ENCODE results near the gene DNAL4.
A peak's percentile ranks its signal among the peaks of the same experiment; 100 is the strongest.

DNAL4 gene

DNA sequence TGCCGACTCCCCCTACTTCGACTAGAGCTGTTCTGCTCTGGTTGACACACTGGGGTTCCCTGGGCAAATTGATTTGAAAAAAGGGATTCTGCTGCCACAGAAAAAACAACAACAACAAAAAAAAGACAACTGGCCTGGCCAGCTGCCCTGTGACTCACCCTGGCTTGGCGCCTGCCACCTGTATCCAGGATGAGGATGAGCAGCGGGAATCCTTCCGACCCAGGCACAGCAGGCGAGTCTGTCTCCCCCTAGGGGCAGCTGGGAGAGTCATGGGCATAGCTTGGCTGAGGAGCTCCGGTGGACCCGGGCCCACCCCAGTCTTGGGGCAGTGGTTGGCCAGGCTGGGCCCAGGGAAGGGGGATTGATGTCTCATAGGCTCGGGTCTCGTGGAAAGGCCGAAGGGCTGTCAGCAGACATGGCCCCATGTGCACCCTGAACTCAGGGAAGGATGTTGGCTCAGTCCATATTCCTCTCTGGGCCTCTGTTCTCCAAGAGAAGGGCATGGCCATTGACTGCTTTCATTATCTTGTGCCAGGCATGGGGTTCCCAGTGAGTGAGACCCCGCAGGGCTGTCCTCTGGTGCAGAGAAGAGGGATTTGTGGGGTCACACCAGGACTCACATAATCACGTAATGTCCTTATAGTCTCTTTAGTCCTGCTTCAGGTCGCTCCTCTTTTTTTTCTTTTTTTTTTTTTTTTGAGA lies 27.7 kb downstream of the DNAL4 start:
- Mint-ChIP-seq H3K4me3 (no peak overlapping the region), H3K27ac (no peak overlapping the region), H3K27me3 (no peaks in the 10 kb centered on the region), H3K9me3 (no peaks in the 10 kb centered on the region), H3K36me3 (ENCODE audit: low read depth) (no peaks in the 10 kb centered on the region), H3K4me1 (ENCODE audit: low read depth) (peaks cover 6% of the 10 kb centered on the region)
- DNase-seq: peak; percentile 53

DNA sequence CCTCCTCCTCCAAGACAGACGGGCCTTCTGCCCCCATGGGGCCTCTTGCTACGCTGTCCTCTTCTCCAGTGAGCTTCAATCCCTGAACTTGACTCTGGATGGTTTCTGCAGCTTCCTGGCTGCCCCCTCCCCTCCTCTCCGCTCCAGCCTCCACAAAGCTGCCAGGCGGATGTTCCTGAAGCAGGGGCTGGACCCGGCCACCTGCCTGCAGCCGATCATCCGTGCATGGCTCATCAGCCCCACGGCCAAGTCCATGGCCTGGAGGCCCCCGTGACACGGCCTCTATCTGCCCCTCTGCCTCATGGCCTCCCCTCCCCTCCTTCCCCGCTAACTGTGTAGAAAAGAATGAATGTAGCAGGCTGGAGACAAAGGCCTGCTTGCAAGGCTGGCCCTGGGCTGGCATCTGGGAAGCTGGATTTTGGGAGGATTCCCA lies 31.4 kb downstream of the DNAL4 start:
- H3K27ac Mint-ChIP-seq: no peak overlapping the region
- H3K27me3 Mint-ChIP-seq: no peaks in the 10 kb centered on the region
- H3K4me1 Mint-ChIP-seq (ENCODE audit: low read depth): peaks cover 20% of the 10 kb centered on the region
- H3K36me3 Mint-ChIP-seq (ENCODE audit: low read depth): no peaks in the 10 kb centered on the region
- H3K9me3 Mint-ChIP-seq: no peaks in the 10 kb centered on the region
- H3K4me3 Mint-ChIP-seq: no peak overlapping the region
- DNase-seq: no peak

DNA sequence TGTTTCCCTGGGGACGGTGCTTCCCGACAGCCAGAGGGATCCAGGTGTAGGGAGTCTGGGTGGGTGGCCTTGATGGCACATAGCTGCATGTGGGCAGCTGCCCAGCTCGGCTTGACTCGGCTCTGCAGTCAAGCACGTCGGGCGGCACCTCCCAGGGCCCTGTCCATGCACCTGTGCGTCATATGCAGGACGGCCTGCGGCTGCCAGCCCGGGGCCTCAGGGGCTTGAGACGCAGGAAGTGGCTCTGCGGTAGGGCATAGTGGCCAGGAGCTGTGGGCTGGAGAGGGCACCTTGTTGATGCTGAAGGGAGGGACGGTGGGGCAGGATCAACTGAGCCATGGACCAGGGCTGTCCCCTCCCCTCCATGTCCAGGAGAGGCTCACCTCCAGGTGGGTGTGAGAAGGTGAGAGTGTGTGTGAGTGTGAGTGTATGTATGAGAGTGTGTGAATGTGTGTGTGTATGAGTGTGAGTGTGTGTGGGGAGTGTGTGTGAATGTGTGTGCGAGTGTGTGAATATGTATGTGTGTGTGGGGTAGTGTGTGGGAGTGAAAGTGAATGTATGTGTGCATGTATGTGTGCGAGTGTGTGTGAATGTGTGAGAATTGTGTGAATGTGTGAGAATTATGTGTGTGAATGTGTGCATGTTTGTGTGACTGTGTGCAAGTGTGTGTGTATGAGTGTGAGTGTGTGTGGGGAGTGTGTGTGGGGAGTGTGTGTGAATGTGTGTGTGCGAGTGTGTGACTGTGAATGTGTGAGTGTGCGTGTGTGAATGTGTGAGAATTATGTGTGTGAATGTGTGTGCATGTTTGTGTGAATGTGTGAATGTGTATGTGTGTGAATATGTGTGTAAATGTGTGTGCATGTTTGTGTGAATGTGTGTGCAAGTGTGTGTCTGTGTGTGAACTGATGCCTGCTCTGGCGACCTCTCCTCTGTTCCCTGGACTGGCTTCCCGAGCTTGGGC lies 32.5 kb downstream of the DNAL4 start:
- Mint-ChIP-seq H3K4me1 (ENCODE audit: low read depth) (peaks cover 31% of the 10 kb centered on the region), H3K36me3 (ENCODE audit: low read depth) (peaks cover 1% of the 10 kb centered on the region), H3K9me3 (no peaks in the 10 kb centered on the region), H3K4me3 (no peak overlapping the region), H3K27me3 (no peaks in the 10 kb centered on the region), H3K27ac (no peak overlapping the region)
- DNase-seq: no peak

DNA sequence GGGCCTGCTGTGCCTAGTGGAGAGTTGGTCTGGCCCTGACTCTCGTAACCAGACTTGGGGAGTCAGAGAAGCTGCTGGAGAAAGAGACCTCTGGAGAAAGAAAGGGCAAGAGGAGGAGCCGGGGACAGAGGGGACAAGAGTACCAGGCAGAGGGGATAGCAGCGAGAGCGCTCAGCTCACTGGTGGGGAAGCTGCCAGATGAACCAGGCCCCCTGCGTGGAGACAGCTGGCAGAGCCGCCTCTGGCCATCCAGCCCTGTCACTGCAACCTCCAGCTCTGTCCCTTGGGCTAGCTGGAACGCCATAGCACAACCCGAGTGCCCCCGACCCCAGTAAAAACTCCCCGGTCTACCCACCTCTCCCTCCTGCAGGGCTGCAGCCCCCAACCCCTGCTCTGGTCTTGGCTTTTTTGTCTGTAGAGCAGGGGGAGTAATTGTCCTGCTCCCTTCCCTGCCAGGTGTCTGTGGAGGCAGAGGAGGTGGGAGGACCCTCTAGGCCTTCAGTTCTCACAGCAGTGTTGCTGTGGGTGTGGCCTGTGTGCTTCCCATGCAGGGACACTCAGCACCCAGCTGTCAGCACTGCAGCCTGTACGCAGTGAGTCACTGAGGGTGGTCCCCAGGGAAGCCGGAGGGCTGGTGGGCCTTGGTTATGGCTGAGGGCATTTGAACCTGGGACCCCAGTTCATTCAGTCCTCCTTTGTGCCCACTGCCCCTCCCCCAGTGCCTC lies 33.3 kb downstream of the DNAL4 start:
- Mint-ChIP-seq H3K36me3 (ENCODE audit: low read depth) (peaks cover 3% of the 10 kb centered on the region), H3K9me3 (no peaks in the 10 kb centered on the region), H3K27me3 (no peaks in the 10 kb centered on the region), H3K4me1 (ENCODE audit: low read depth) (peaks cover 28% of the 10 kb centered on the region), H3K4me3 (no peak overlapping the region), H3K27ac (no peak overlapping the region)
- DNase-seq: no peak

DNA sequence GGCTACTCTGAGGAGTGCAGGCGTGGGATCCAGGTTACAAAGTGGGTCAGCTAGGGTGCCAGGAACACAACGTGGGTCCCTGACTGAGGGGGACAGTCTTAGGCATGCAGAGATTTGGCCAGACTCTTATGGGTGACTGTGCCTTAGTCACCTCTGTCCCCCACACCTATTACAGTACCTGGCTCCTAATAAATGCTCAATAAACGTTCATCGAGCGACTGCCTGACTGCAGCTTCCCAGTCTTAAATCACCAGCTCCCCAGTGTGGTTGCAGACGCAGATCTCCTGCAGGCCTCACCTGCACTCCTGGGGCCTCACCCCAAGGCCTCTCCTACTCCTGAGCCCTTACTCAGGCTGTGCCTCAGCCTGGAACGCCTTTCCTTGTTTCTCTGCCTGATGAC lies 34.9 kb downstream of the DNAL4 start:
- Mint-ChIP-seq H3K27ac (peak overlapping the region; percentile 76), H3K4me1 (ENCODE audit: low read depth) (peaks cover 34% of the 10 kb centered on the region), H3K27me3 (no peaks in the 10 kb centered on the region), H3K36me3 (ENCODE audit: low read depth) (peaks cover 14% of the 10 kb centered on the region), H3K4me3 (no peak overlapping the region), H3K9me3 (no peaks in the 10 kb centered on the region)
- DNase-seq: no peak

DNA sequence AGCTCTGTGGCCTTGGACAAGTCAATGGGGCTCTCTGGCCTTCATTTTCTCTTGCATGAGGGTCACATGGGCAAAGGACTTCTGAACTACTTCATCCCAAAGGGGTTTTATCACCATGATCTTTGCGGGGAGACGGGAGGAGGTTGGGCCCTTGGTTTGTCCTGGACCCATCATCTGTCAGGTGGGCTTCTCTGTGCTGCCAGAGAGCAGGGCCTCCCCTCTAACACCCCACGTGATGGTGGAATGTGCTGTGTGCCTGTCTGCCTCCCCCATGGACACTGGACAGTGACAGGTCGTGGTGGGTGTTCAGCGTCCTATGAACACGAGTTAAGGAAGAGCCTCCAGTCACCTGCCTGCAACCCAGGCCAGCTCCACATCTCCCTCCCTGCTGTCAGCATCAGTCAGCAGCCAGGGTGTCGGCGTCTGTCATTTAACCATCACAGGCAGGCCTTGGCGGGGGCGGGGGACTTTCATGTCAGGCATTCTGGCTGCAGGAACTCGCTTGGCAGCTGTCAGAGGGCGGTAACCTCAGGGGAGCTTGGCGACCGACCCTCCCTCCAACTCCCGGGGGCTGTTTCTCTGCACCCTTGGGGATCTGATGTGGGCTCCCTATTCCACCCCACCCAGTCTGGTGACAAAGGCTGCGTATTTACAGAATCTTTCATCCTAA lies 35.5 kb downstream of the DNAL4 start:
- no peaks in the 10 kb centered on the region for H3K9me3 Mint-ChIP-seq
- peak overlapping the region; percentile 76 for H3K27ac Mint-ChIP-seq
- H3K27me3 Mint-ChIP-seq: no peaks in the 10 kb centered on the region
- peaks cover 40% of the 10 kb centered on the region for H3K4me1 Mint-ChIP-seq (ENCODE audit: low read depth)
- H3K4me3 Mint-ChIP-seq: peak overlapping the region; percentile 55
- H3K36me3 Mint-ChIP-seq (ENCODE audit: low read depth): peaks cover 20% of the 10 kb centered on the region
- DNase-seq: peak; percentile 77

DNA sequence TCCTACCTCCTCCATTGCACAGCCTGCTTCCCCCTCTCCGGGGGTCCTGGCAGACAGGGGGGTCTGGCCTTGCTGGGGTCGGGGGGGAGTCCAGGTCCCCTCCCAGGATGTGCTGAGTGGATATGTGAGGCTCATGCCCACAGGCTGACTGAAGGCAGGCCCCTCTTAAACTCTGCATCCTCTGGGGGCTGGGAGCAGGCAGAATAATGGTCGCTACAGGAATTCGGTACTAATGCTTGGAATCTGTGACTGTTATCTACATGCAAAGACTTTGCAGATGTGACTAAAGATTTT lies 36.5 kb downstream of the DNAL4 start:
- Mint-ChIP-seq H3K27ac (peak overlapping the region; percentile 53), H3K4me1 (ENCODE audit: low read depth) (peaks cover 48% of the 10 kb centered on the region), H3K36me3 (ENCODE audit: low read depth) (peaks cover 28% of the 10 kb centered on the region), H3K4me3 (peak overlapping the region; percentile 88), H3K27me3 (no peaks in the 10 kb centered on the region), H3K9me3 (no peaks in the 10 kb centered on the region)
- no peak for DNase-seq

DNA sequence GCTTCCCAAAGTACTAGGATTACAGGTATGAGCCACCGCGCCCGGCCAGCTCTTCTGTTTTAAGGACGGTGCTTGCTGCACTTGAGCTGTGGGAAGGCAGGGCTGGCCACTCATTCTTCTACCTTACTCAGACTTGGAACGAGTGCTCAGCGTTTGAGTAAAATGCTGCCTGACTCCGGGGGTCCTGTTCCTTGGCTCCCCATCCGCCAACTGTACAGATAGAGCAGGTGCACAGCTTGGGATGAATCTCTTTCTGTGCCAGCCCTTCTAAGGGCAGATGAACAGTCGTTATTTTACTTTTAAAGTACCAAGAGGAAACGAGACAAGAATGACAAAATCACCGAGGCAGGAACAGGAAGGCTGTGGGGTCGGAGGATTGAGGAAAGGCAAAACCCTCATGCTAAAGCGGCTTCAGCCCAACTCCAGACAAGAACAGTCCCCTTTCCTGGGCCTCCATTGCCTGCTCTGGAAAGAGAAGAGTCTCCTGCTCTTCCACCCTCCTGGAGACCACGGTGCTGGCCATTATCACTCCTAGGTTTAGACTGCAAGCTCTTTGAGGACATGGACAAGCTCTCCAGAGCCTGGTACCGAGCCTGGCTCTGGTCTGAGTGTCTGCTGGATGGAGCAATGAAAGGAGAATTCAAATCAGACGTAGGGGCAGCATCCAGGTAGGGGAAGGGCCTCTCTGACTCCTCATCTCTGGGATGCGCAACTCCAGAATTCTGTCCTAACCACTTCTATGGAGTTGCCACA lies 37.1 kb downstream of the DNAL4 start:
- Mint-ChIP-seq H3K27me3 (no peaks in the 10 kb centered on the region), H3K4me3 (peak overlapping the region; percentile 88), H3K27ac (peak overlapping the region; percentile 95), H3K9me3 (no peaks in the 10 kb centered on the region), H3K4me1 (ENCODE audit: low read depth) (peaks cover 54% of the 10 kb centered on the region), H3K36me3 (ENCODE audit: low read depth) (peaks cover 33% of the 10 kb centered on the region)
- DNase-seq: peak; percentile 55

DNA sequence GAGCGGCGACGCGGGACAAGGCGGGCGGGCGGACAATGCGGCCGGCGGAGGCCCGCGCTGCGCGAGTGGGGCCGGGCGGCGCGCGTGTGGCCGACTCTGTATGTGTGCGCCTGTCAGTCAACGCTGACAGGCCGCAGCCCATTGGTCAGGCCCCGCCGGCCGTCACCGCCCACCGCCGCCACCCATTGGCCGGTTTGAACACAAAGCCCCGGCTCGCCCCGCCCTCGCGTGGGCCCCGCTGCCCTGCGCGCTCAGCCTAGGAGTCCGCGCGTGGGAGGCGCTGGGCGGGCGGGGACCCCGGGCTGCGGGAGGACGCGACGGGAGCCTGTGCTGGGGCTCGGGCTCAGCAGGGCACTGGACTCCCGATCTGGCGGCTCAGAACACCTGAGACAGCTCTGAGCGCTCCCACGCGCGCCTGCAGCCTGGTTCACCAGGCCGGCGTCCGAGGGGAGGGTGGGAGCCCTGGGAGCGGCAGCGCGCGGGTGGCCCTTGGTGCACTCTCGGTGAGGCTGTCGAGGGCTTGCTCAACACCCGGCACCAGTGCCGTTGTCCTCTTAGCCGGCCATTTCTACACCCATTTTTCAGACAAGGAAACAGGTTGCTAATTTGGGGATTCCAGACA lies 37.9 kb downstream of the DNAL4 start, which contains the start of gene SUN2:
TSS of gene SUN2 (minus strand) at position 88 of the 622 bp plus-strand sequence. CDS start 3,370 bp downstream, outside the sequence.
- H3K36me3 Mint-ChIP-seq (ENCODE audit: low read depth): peaks cover 42% of the 10 kb centered on the region
- peak within 1 kb of the TSS; percentile 99 for H3K27ac Mint-ChIP-seq
- DNase-seq: peak; percentile 95
- H3K4me1 Mint-ChIP-seq (ENCODE audit: low read depth): peaks cover 62% of the 10 kb centered on the region
- peak within 1 kb of the TSS; percentile 88 for H3K4me3 Mint-ChIP-seq
- H3K27me3 Mint-ChIP-seq: no peaks in the 10 kb centered on the region
- H3K9me3 Mint-ChIP-seq: no peaks in the 10 kb centered on the region

DNA sequence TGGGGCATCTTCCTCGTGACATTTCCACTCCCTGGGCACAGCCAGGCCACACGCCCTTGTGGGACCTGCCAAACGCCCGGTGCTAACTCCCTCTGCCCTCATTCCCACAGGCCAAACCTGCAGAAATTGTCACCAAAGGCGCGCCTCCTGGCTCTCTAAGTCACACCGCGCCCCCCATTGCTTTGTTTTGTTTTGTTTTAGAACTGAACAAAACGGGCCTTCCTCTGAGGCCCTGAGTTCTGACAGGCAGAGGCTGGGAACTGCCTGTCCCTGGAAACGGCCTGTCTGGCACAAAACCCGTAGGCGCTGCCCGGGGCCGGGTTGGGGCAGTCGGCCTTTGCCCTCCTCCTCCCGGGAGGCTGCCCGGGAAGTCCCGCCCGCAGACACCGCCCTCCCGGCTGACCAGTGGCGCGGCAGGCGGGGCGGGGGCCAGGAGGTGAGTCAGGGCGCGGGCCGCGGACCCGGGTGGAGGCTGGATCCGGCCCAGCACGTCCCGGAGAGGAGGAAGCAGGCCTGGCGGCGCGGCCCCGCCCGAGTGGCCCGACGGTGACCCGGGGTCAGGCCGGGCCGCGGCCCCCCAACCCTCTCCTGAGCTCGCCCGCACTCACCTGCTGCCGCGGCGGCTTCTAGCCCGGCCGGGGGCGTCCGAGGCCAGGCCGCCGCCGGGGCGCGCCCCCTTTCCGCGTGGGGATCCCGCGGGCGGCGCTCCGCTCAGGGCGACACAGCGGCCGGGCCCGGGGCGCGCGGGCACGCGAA lies 38.6 kb downstream of the DNAL4 start:
- Mint-ChIP-seq H3K4me1 (ENCODE audit: low read depth) (peaks cover 68% of the 10 kb centered on the region), H3K9me3 (no peaks in the 10 kb centered on the region), H3K27me3 (no peaks in the 10 kb centered on the region), H3K36me3 (ENCODE audit: low read depth) (peaks cover 48% of the 10 kb centered on the region), H3K27ac (peak overlapping the region; percentile 99), H3K4me3 (peak overlapping the region; percentile 88)
- DNase-seq: peak; percentile 73

DNA sequence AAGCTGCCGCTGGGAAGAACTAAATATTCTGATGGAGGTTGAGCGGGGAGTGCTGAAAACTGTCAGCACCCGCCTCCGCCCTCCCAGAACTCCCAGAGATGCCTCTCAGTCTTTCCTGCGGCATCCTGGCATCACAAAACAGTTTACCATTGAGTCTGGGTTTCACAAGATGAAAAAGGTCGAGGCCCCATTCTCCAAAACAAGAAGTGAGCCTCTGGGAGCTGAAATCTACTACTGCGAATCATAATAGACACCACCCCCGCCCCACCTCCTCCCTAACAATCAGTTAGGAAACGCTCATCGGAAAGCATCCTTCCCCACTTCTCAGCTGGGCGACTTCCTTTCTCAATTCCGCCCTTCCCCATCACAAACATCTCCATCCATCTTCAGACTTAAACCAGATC lies 39.2 kb downstream of the DNAL4 start:
- Mint-ChIP-seq H3K36me3 (ENCODE audit: low read depth) (peaks cover 54% of the 10 kb centered on the region), H3K27me3 (no peaks in the 10 kb centered on the region), H3K4me1 (ENCODE audit: low read depth) (peaks cover 73% of the 10 kb centered on the region), H3K9me3 (no peaks in the 10 kb centered on the region), H3K4me3 (peak overlapping the region; percentile 88), H3K27ac (peak overlapping the region; percentile 99)
- DNase-seq: no peak

DNA sequence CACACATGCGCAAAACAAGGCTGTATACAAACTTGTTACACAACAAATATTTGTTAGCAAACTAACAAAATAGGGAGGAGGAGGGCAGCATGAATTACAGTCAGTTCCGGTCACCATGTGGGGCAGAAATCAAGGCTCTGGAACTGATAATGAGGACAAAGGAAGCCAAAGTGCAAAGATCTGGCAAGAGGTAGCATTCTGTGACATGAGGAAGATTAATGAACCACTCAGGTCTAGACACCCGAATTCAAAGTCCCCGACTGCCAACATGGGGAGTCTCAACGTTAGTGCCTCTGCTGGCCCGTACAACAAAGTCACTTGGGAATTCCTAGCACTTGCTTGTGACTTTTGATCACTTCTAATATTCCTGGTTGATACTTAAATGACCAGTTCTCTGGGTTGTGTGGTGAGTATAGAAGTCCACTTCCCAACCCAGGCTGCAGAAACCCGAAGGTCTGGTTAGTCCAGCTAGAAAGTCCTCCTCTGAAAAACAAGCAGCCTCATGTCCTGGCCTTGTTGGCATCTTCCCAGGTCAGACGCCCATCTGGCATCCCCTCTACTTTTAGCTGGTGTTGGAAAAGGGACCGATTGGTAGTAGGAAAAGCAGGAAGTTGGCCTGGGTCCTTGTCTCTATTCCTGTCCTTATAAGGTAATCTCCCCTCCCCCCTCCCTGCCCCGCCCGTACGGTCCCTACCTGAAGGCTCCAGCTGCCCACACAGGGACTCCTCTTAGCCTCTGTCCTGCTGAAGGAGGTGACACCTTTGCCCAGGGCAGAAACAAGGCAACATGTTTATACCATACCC lies 39.8 kb downstream of the DNAL4 start:
- Mint-ChIP-seq H3K4me1 (ENCODE audit: low read depth) (peaks cover 77% of the 10 kb centered on the region), H3K4me3 (peak overlapping the region; percentile 88), H3K36me3 (ENCODE audit: low read depth) (peaks cover 60% of the 10 kb centered on the region), H3K27me3 (no peaks in the 10 kb centered on the region), H3K27ac (peak overlapping the region; percentile 99), H3K9me3 (no peaks in the 10 kb centered on the region)
- peak; percentile 50 for DNase-seq

Measured in activated T-cell treated with anti-CD3 and anti-CD28 coated beads, Interleukin-2, amount 50 U/mL, for 24 hours (primary cell).